Mammary epithelial cell (primary cell): ENCODE data around the gene NUDT3.

Experiments used
- CTCF ChIP-seq, 2 donors: IDR thresholded peaks in 1 of 2; conservative IDR thresholded peaks in 1 of 2; 2 replicates each; pipeline ENCODE4 v1.5.1; 2011 to 2012; ENCODE audit warnings: inconsistent platforms in 2 of 2, low read length in 2 of 2, mild to moderate bottlenecking in 2 of 2, control low read depth in 1 of 2, low read depth in 1 of 2; ENCODE audit not compliant: insufficient read depth in 1 of 2; ENCODE audit errors: extremely low read depth in 1 of 2
- EZH2 ChIP-seq: IDR thresholded peaks from 2 replicates; pipeline ENCODE4 v1.6.1; 2012; ENCODE audit warnings: low read length, inconsistent platforms, borderline replicate concordance

- TF ChIP-seq EZH2 (no peak), CTCF (conservative IDR thresholded peaks at IDR 0.05 in 1 of 2, IDR thresholded peaks at IDR 0.05 in 1 of 2; ENCODE audit: extremely low read depth in 1 of 2, insufficient read depth in 1 of 2, low read depth in 1 of 2, low read length in 2 of 2) (no peak)
These were observed 73.0 kb downstream of the NUDT3 start for GRCh38 chr6:34319471-34319885.
